HepG2 (cell line): ENCODE results near the gene HACL1. TPM values are rescaled to one million over a fixed set of nuclear protein-coding genes. Genes with fewer than 3 reads are reported as not detected.

Source experiments
- ATAC-seq: fragments of 200-7000 bp; cut with Tn5 transposase; 3 replicates; pipeline ENCODE4 v1.9.1; 2020; ENCODE audit warnings: mild to moderate bottlenecking, moderate library complexity
- BruUV-seq: library from RNA; stranded (reverse); fragments of 400-500 nt; replicated peaks from 2 replicates; lab custom pipeline; 2021; lab: Mats Ljungman, UMichigan
- CTCF ChIA-PET: fragments of 300-600 bp; formaldehyde crosslinking; extraction: SDS; loops from one replicate; lab custom pipeline; 2021; ENCODE audit warnings: low total read pairs, inconsistent platforms, low intra/inter-chr PET ratio; lab: Yijun Ruan, JAX
- POLR2A ChIA-PET: fragments of 350-600 bp; sonication (Branson Sonifier 250); formaldehyde crosslinking; loops from one replicate; lab custom pipeline; 2020; ENCODE audit warnings: antibody characterized with exemption, inconsistent platforms; lab: Yijun Ruan, JAX
- DNase-seq: peaks from one replicate; pipeline ENCODE4 v3.0.0-alpha.2; 2015; ENCODE audit warnings: low spot score
- FAIRE-seq: peaks from 3 replicates; lab custom pipeline; 2011; peaks lifted over from hg19 to GRCh38; lab: Jason Lieb, UNC
- H2AFZ ChIP-seq: one replicate; pipeline ENCODE4 v1.6.1; 2011; ENCODE audit warnings: low read length, inconsistent platforms
- H3K27ac ChIP-seq: fragments of 300-600 bp; 3 replicates; pipeline ENCODE4 v1.8.0; 2011; ENCODE audit warnings: mixed run types, mild to moderate bottlenecking, mixed read lengths, low read length, inconsistent platforms; ENCODE audit not compliant: insufficient read depth; ENCODE audit errors: extremely low read length
- H3K27me3 ChIP-seq, 2 experiments: fragments of 200-600 bp in 1 of 2; 2 replicates in 1 of 2; 3 replicates in 1 of 2; pipeline versions ENCODE4 v1.6.0 to v1.8.0; 2011; ENCODE audit warnings: low read length in 2 of 2, mild to moderate bottlenecking in 2 of 2, moderate library complexity in 2 of 2, inconsistent platforms in 1 of 2; ENCODE audit not compliant: insufficient read depth in 2 of 2, control insufficient read depth in 1 of 2
- H3K36me3 ChIP-seq, 2 experiments: fragments of 200-600 bp in 1 of 2; replicated peaks in 1 of 2; 2 replicates in 1 of 2; 3 replicates in 1 of 2; pipeline versions ENCODE4 v1.5.1 to v1.8.0; 2011; ENCODE audit warnings: low read length in 2 of 2, inconsistent platforms in 1 of 2; ENCODE audit not compliant: insufficient read depth in 2 of 2, control insufficient read depth in 1 of 2
- H3K4me1 ChIP-seq: 2 replicates; pipeline ENCODE4 v1.5.1; 2012; ENCODE audit warnings: low read length, inconsistent platforms; ENCODE audit not compliant: insufficient read depth
- H3K4me2 ChIP-seq: 2 replicates; pipeline ENCODE4 v1.6.0; 2011; ENCODE audit warnings: low read depth, low read length, inconsistent platforms
- H3K4me3 ChIP-seq, 3 experiments: fragments of 200-600 bp in 1 of 3; sonication (generic), shearing (Covaris generic) in 1 of 3; replicated peaks in 1 of 3; 2 replicates each; pipeline ENCODE4 v1.5.1; 2011 to 2016; ENCODE audit warnings: low read length in 3 of 3, inconsistent platforms in 2 of 3, low read depth in 2 of 3, mild to moderate bottlenecking in 2 of 3, control low read depth in 1 of 3, mixed read lengths in 1 of 3; ENCODE audit not compliant: insufficient read depth in 1 of 3
- H3K79me2 ChIP-seq: one replicate; pipeline ENCODE4 v1.6.1; 2011; ENCODE audit warnings: low read length, inconsistent platforms; ENCODE audit not compliant: insufficient read depth
- H3K9ac ChIP-seq: 2 replicates; pipeline ENCODE4 v1.6.0; 2011; ENCODE audit warnings: mild to moderate bottlenecking, low read depth, low read length, inconsistent platforms; ENCODE audit not compliant: insufficient read depth
- H3K9me3 ChIP-seq: 2 replicates; pipeline ENCODE4 v1.5.1; 2012; ENCODE audit warnings: mild to moderate bottlenecking, low read length
- H4K20me1 ChIP-seq: 2 replicates; pipeline ENCODE4 v1.6.0; 2011; ENCODE audit warnings: inconsistent platforms, mild to moderate bottlenecking, low read length, moderate library complexity; ENCODE audit not compliant: insufficient read depth
- CTCF ChIP-seq: sonication (generic); formaldehyde crosslinking; IDR thresholded peaks from 2 replicates; pipeline ENCODE4 v1.5.0; 2020; ENCODE audit warnings: mild to moderate bottlenecking, missing genetic modification reagents, moderate library complexity
- FOXO1 ChIP-seq: sonication (generic); formaldehyde crosslinking; IDR thresholded peaks from 2 replicates; pipeline ENCODE4 v1.4.0; 2020; ENCODE audit warnings: missing genetic modification reagents
- ISL2 ChIP-seq: sonication (generic); formaldehyde crosslinking; IDR thresholded peaks from 2 replicates; pipeline ENCODE4 v1.5.0; 2020; ENCODE audit warnings: missing genetic modification reagents
- SUZ12 ChIP-seq: fragments of 150-350 bp; IDR thresholded peaks from 2 replicates; pipeline ENCODE4 v1.6.1; 2014; ENCODE audit warnings: low read depth, low read length
- WGBS: methylation state at CpG from one replicate; pipeline ENCODE4 v1.1.6; 2017; ENCODE audit warnings: low lambda C conversion rate; 5-methylcytosine and 5-hydroxymethylcytosine counted together
- in situ Hi-C: cut with HindIII; loops from 2 replicates; pipeline ENCODE4 v1.10.0; 2017; ENCODE audit warnings: low pct_unique_long_range_greater_than_20kb; ENCODE audit not compliant: extremely low pct_ligation_motif_present
- intact Hi-C: fragments of 100-400 bp; cut with micrococcal nuclease; formaldehyde crosslinking; loops from one replicate; pipeline ENCODE4 v1.10.0; 2022; ENCODE audit not compliant: unreplicated experiment
- polyA plus RNA-seq, 8 experiments: library from polyadenylated mRNA; depleted of rRNA in 3 of 8; stranded (reverse) in 7 of 8; unstranded in 1 of 8; fragments of >200 nt; fragmentation: Illumina TruSeq in 4 of 8; extraction: Trizol in 4 of 8; gene quantifications; 2 replicates each; pipeline versions ENCODE4 v1.2.1 to v1.2.3, GENCODE V29; 2011 to 2016; ENCODE audit warnings: low read depth in 4 of 8, missing spikeins in 1 of 8, mixed read lengths in 1 of 8; ENCODE audit not compliant: insufficient read depth in 1 of 8
- total RNA-seq, 5 experiments: library from RNA; depleted of rRNA; stranded (reverse); fragments of >200 nt; fragmentation: Illumina TruSeq; extraction: Trizol; gene quantifications; 2 replicates each; pipeline ENCODE4 v1.2.3, GENCODE V29; 2016; ENCODE audit warnings: low read depth in 1 of 5

The HACL1 gene
- total and polyA plus RNA-seq, 2 of the 13 experiments (the other 11 are each of a cell fraction or from before 2014, with no cell fraction given), result 22.1 to 25.7 TPM

- H3K9me3 ChIP-seq, result no peaks in the 10 kb centered on the region
- ATAC-seq (peak; percentile 96), DNase-seq (peak; percentile 16), FAIRE-seq (no peak)
- no peak overlapping the region for H3K9ac ChIP-seq
- H3K4me1 ChIP-seq, result 0 out of 2 replicates have a peak, but pooled peaks cover 8% of the 10 kb centered on the region
- H3K79me2 ChIP-seq, result no peaks in the 10 kb centered on the region
- POLR2A ChIA-PET, result no interaction called here
- BruUV-seq, result no TSS peak
- WGBS, result 48% methylated on average over 4 of the region's 4 CpGs
- no peaks in the 10 kb centered on the region; a peak in 1 of 5 replicates for H3K27me3 ChIP-seq
- in situ Hi-C loops, result no loop called here
- H3K36me3 ChIP-seq, result no peaks in the 10 kb centered on the region
- no peaks in the 10 kb centered on the region for H4K20me1 ChIP-seq
- H2AFZ ChIP-seq, result no peak overlapping the region
- TF ChIP-seq SUZ12 (no peak), CTCF (peak; percentile 46)
- intact Hi-C loops, result loop anchor here (2.0 kb wide), 1 partner anchor 30 kb away; no protein-coding TSS in a partner anchor
- CTCF ChIA-PET, result interaction anchor here (0.7 kb wide), 1 partner anchor 30 kb away, joined by 4 read pairs; no protein-coding TSS in a partner anchor
- H3K4me3 ChIP-seq, result no peak overlapping the region
- H3K27ac ChIP-seq, result no peak overlapping the region
- H3K4me2 ChIP-seq, result no peak overlapping the region
Measured at GRCh38 chr3:15527031-15527459, 74.3 kb downstream of the HACL1 start.

DNA sequence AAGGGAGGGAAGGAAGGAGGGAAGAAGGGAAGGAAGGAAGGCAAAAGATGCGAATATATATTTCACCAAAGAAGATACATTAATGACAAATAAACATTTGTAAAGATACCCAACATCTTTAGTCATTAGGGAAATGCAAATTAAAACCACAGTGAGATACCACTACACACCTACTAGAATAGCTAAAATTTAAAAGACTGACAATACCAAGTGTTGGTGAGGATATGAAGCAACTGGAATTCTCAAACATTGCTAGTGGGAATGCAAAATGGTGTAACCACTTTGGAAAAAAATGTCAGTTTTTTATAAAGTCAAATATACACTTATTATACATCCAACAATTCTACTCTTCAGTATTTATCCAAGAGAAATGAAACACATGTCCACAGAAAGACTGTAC, 75.6 kb downstream of the HACL1 start:
- intact Hi-C loops (loop anchor here (2.0 kb wide), 1 partner anchor 31 kb away; no protein-coding TSS in a partner anchor), in situ Hi-C loops (no loop called here)
- CTCF ChIA-PET, result no interaction called here
- Histone ChIP-seq H3K79me2 (no peaks in the 10 kb centered on the region), H4K20me1 (no peaks in the 10 kb centered on the region), H3K4me1 (0 out of 2 replicates have a peak, but pooled peaks cover 8% of the 10 kb centered on the region), H3K36me3 (no peaks in the 10 kb centered on the region), H2AFZ (no peak overlapping the region), H3K27me3 (peaks cover 2% of the 10 kb centered on the region in 2 experiments; a peak in 3 of 5 replicates), H3K9ac (no peak overlapping the region), H3K27ac (no peak overlapping the region), H3K4me3 (no peak overlapping the region), H3K4me2 (no peak overlapping the region), H3K9me3 (no peaks in the 10 kb centered on the region)
- ATAC-seq (no peak), DNase-seq (no peak), FAIRE-seq (no peak)
- BruUV-seq, result no TSS peak
- WGBS, result 9% methylated on average over 1 of the region's 1 CpG
- POLR2A ChIA-PET, result no interaction called here
- no peak for TF ChIP-seq ISL2 (CRISPR knock-in tag)
- no peak for TF ChIP-seq FOXO1 (CRISPR knock-in tag)
